ENCODE results near the gene AURKA.
"Not testable (repeated sequence)": the region's sequence is repeated elsewhere in the genome, so short reads cannot be mapped to it uniquely, and the experiment has no call there.

DNA sequence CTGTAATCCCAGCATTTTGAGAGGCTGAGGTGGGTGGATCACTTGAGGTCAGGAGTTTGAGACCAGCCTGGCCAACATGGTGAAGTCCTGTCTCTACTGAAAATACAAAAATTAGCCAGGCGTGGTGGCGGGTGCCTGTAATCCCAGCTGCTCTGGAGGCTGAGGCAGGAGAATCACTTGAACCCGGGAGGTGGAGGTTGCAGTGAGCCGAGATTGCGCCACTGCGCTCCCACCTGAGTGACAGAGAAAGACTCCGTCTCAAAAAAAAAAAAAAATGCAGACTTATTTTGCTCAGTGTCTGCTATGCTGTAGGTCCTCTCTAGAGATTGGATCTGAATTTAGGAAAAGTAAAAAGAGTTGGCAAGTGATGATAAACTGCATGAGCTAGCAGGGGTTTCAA lies 19.3 kb upstream of the AURKA start:
- not testable (repeated sequence) for TF ChIP-seq ARNTL (CRISPR knock-in tag; IDR thresholded peaks at IDR 0.05; ENCODE audit: borderline replicate concordance, low read depth); ZNF70 (CRISPR knock-in tag; IDR thresholded peaks at IDR 0.05); CREB5 (CRISPR knock-in tag; IDR thresholded peaks at IDR 0.05; ENCODE audit: low read depth); BACH2 (CRISPR knock-in tag; IDR thresholded peaks at IDR 0.05; ENCODE audit: borderline replicate concordance); ZNF565 (CRISPR knock-in tag; conservative IDR thresholded peaks at IDR 0.05; ENCODE audit: low read depth); RARB (CRISPR knock-in tag; IDR thresholded peaks at IDR 0.05); ZFP3 (CRISPR knock-in tag; IDR thresholded peaks at IDR 0.05); ZC3H10 (CRISPR knock-in tag; IDR thresholded peaks at IDR 0.05); OSR1 (CRISPR knock-in tag; IDR thresholded peaks at IDR 0.05)
- TF ChIP-seq, protein P1, sequence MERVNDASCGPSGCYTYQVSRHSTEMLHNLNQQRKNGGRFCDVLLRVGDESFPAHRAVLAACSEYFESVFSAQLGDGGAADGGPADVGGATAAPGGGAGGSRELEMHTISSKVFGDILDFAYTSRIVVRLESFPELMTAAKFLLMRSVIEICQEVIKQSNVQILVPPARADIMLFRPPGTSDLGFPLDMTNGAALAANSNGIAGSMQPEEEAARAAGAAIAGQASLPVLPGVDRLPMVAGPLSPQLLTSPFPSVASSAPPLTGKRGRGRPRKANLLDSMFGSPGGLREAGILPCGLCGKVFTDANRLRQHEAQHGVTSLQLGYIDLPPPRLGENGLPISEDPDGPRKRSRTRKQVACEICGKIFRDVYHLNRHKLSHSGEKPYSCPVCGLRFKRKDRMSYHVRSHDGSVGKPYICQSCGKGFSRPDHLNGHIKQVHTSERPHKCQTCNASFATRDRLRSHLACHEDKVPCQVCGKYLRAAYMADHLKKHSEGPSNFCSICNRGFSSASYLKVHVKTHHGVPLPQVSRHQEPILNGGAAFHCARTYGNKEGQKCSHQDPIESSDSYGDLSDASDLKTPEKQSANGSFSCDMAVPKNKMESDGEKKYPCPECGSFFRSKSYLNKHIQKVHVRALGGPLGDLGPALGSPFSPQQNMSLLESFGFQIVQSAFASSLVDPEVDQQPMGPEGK (CRISPR knock-in tag; IDR thresholded peaks at IDR 0.05; ENCODE audit: borderline replicate concordance): not testable (repeated sequence)

All from SK-N-SH treated with all-trans-retinoic acid at 6 μM for 48 hours (cell line).